ENCODE data around the gene DFFB.
A peak's percentile ranks its signal among the peaks of the same experiment; 100 is the strongest.

DFFB gene

DNA sequence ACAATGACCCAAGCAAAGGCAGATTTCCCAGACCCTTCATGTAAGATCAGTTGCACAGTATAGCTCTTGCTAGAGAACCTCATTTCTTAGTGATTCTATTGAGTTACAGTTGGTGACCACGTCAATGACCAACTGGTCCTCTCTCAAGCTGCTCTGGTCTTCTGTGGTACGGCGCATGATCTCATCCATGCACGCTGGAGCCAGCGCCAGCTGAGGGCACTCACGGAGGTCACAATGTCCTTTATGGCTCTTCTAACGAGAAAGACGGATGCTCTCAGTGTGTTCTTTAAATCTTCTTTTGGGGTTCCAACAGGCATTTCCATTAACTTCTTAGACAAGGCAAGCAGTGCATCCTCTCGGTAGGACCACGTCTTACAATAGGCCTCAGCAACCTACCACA, 22.6 kb upstream of the DFFB start:
- no peak for DNase-seq

DNA sequence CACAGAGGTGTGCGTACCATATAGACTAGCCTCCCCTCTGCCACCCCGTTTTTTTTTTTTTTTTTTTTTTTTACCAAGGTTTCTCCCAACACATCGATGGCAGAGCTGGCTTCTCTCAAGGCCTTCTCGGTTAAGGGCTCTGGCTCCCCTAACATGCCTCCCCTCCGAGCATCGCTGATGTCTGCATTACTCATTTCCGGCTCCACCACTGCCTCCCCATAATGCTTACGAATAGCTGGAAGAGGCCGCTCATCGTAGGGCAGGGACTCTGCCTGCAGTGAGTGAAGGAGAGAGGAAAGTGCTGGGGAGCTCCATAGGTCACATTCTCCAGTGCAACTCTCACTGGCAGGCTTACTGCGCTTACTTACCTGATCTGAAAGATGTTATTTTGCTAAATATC, 20.9 kb upstream of the DFFB start:
- DNase-seq, result no peak

DNA sequence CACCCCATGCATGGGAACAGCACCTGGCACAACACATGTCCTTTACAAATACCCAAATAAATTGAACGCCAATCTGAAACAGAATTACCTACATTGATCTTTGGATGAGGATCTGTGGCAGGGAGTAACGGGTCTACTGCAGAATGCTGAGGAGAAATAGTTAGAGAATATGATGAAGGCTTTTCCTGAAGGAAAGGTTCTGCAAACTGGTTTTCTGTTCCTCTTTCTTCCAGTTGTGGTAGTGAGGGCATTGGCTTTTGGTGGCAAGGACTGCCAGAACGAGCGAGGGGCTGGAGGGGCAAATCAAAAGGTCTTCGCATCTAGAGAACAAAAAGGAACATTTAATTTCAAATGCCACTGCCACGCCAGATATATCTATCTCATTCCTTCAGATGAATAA, 20.1 kb upstream of the DFFB start:
- no peak for DNase-seq

GRCh38 chr1:3837685-3838084, 19.6 kb upstream of the DFFB start:
- DNase-seq, result no peak

DNA sequence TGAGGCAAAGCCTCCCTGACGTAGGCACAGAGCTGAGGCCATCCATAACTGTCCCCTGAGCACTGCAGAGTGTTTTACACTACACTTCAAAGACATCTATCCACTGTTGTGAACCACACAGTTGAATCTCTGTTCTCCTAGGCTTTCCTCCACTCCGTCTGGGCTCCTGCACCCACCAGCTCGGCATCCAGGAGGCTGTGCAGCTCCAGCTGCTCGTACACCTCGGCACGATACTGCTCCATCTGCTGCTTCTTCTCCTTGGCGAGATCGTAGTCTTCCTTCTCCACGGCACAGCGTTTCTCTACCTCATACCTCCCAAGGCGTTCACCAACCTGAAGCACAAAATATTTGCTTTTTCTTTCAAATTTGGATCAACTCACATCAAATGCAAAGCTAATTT, 18.5 kb upstream of the DFFB start:
- DNase-seq, result no peak

DNA sequence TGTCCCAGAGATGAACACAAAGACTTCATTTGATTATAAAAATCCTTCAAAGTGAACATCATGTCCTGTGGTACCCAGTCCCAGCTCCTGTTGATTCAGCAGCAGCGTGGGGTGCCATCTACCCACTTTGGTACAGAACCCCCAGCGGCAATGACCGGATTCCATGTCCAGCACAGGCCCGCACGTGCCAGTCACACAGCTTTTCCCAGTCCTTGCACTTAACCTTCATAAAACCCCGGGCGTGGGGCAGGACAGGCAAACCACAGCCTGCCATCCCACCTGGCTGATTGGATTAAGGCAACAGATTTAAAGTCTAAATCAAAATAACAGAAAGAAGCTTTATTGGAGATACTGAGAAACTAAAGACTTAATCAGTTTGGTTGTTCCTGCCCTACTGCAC, 15.8 kb upstream of the DFFB start:
- no peak for DNase-seq

GRCh38 chr1:3842912-3843311, 14.4 kb upstream of the DFFB start:
- DNase-seq, result no peak

GRCh38 chr1:3846541-3846940, 10.7 kb upstream of the DFFB start:
- DNase-seq, result no peak

DNA sequence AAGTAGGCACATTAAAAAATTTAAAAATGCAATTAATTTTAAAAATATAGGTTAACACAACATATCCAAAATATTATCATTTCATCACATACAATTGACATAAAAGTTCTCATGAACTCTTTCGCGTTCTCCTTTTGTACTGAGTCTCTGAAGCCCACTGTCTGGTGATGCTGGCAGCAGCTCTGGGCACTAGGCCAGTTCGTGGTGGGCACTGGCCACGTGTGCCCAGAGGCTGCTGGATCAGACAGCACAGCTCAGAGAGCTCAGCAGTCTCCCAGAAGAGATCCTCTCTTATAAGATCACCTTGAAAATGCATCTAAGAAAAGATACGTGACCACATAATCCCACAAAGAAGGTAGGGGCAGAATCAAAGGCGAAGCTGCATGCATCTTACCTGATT, 10.2 kb upstream of the DFFB start:
- DNase-seq, result no peak

DNA sequence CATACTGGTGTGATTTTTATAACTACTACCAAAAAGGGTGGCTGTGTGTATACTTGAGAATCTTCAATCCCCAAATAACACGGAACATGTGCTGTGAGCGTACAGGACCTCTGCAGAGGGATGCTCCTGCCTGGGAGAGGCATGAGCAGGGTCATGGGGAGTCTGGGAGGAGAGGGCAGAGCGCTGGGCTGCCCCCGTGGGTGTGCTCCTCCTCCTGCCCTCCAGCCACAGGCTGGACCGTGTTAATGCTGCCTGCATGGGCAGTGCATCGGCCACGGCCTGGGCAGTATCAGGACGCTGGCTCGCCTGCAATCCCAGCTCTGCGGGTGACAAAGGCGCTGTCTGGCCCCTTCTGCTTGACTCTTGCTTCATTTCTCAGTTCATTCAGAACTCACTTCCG, 6.4 kb upstream of the DFFB start:
- DNase-seq, result no peak

DNA sequence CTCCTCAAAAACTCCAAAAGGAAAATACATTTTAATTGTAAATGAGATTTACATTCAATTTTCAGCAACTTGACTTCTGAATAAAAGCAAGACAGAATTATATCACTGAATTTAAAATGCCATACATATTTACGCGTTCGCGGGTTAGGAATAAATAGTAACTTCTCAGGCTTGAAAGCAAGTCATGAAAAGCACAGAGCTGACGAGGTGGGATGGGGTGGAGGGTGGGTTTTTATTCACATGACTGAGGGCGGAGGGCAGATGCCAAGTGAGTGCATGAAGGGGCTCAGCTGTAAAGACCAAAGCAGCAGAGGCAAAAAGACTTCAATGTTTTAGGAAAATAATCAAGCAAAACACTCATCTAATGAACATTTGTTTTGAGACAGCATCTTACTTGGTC, 6.0 kb upstream of the DFFB start:
- DNase-seq, result no peak

- DNase-seq, result no peak
Observed at GRCh38 chr1:3852091-3852490, 5.2 kb upstream of the DFFB start.

DNA sequence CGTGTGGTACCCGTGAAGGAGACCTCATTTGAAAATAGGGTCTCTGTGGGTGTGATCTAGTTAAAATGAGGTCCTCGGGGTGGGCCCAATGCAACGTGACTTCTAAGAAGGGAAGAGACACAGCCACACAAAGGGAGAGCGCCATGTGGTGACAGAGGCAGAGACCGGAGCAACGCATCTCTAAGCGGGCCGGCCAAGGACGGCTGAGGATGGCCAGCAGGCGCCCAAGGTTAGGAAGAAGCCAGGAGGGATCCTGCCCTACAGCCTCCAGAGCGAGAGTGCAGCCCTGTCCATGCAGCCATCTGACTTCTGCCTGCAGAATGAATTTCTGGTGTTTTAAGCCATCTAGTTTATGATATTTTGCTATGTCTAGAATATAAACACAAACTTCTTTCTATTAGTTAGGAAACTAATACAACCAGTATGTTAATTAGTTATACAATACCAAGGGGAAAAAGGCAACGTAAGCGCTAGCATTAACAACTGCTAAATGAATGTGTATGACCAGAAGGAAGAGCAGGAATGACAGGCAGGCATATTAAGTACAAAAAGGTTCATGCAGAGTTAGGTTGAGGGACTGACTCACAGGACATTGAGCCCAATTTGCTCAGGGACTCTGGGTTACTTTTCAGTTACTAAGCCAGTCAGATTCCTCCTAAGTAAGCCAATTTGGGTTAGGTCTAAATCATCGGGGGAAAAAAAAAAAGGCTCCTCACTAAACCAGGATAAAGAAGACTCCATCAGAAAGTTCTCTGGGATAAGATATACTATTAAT, 4.4 kb upstream of the DFFB start:
- DNase-seq, result no peak

GRCh38 chr1:3857791-3858129, 484 bp downstream of the DFFB start:
- DNase-seq, result no peak

DNA sequence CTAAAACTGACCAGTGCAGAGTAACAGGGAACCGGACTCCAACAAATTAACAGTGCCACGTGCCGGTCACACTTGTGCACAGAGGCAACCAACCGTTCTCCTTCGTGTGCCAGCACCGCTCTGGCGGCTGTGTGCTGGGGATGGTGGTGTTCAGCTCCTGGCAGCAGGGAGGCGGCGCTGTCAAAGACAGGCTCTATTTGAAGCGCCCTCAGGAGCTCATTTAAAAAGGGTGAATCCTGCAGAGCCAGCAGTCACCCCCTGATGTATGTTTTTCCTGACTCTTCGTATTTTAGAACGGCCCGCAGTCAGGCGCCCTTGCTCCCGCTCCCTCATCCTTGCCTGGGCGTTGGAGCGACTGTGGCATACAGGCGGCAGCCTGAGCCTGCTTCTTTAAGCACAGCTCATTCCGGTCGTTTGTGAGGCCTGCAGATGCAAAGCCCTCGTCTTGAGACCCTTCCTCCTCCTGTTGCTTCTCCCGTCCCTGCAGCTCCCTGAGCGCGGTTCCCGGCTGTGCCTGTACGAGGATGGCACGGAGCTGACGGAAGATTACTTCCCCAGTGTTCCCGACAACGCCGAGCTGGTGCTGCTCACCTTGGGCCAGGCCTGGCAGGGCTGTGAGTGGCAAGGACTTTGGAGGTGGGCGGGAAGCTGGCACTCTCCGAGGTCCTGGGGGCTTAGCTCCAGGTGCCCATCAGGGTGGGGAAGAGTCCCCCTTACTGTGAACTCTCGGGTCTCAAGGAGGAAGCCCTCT, 1.1 kb downstream of the DFFB start:
- DNase-seq, result peak in 1 of 5 donors; percentile 8

- DNase-seq, result no peak
Observed at GRCh38 chr1:3863231-3863935, 6.1 kb downstream of the DFFB start.

DNA sequence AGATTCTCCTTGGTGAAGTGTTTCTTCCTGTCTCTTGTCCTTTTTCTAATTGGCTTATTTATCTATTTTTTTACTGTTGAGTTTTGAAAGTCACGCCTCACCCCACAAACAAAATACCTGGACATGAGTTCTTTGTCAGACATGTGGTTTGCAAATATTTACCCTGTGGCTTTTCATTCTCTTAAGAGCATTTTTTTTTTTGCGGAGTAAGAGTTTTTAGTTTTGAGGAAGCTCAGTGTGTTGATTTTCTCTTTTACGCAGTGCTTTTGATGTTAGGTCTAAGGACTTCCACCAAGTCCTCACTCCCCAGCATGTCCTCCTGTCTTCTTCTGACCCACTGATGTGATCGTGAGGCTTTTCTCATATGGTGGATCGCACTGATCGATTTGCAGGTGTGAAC, 7.6 kb downstream of the DFFB start:
- no peak for DNase-seq

DNA sequence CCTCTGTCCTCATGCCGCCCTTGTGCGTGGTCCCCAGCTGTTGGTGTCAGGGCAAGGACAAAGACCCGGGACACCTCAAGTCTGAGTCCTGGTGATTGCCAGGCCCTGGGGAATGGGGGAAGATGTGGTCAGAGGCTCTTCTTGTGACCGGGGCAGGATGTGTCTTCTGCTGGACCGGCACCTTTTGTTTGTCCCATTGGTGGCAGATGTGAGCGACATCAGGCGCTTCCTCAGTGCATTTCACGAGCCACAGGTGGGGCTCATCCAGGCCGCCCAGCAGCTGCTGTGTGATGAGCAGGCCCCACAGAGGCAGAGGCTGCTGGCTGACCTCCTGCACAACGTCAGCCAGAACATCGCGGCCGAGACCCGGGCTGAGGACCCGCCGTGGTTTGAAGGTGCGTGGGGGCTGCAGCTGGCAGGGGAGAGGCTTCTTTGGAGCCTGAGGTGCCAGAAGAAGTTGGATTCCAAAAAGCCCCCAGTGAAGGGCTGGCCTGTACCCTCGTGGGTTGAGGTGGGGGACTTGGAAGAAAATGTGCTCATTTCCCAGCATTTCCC, 8.4 kb downstream of the DFFB start:
- DNase-seq, result no peak

DNA sequence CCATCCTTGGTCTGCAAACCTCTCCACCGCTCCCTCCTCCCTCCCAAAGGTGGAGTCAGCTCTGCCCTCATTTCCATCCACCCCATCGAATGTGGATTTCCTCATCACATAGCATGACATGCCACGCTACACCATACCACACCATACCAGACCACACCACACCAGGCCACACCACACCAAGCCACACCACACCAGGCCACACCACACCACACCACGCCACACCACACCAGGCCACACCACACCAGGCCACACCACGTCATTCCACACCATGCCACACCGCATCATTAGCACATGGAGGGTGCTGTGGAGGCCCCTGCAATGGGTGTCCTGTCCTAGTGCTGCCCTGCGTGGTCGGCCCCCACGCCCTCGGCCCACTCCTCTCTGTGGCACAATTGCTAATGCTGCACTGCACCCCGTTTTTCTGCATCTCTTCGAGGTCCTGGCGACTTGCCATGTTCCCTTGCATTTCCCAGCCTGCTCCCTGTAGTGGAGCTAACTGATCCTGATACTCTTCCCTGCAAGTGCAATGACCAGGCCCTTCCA, 11.3 kb downstream of the DFFB start:
- no peak for DNase-seq

DNA sequence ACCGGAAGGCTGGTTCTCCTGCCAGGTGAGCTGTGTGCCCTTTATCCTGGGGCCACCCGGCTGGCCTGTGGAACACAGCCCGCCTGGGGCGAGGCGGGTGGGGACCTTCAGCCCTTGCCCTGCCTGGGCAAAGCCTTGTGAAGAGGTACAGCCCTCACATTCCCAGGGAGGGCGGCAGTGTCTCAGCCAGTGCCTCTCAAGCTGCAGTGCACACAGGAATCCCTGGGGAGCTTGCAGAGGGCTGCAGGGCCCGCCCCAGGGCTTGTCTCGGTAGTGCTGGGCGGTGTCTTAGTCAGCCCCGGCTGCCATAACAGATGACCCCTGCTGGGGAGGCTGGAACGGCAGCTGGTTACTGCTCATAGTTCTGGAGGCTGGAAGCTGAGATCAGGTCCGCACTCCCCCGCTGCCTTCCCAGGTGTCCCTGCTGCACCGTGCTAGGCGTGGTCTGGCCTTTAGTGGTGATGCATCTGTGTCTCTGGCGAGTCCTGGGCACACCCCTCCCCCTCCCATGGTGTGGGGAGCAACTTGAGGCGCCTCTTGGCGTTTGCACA, 12.6 kb downstream of the DFFB start:
- no peak for DNase-seq

DNA sequence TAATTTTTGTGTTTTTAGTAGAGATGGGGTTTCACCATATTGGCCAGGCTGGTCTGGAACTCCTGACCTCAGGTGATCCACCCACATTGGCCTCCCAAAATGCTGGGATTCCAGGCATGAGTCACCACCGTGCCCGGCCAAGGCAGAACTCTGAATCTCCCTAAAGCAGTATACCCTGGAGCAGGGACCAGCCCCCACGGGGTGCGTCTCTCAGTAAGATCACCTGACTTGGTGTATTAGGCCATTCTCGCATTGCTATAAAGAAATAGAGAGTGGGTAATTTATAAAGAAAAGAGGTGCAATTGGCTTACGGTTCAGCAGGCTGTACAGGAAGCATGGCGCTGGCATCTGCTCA, 14.2 kb downstream of the DFFB start:
- no peak for DNase-seq

DNA sequence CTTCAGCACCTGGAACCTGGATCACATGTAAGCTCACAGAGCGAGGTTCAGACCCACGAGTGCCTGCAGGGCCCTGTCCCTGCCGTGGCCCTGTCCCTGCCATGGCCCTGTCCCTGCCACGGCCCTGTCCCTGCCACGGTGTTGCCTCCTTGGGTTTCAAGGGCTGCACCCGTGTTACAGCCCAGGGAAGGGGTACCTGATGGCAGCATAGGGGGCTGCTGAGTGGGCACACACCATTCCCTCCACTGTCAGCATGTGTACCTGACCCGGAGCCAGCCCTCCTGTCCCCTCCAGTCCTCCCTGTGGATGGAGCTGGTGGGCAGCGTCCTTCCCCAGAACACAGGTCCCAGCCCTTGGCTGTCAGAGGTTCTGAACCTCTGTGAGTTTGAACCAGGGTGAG, 15.3 kb downstream of the DFFB start:
- DNase-seq, result no peak

- no peak for DNase-seq
Observed at GRCh38 chr1:3874736-3875135, 17.5 kb downstream of the DFFB start.

Measured in T-helper 1 cell (primary cell).